HepG2 (cell line): ENCODE measurements around the gene RNASE12. TPM values are rescaled to one million over a fixed set of nuclear protein-coding genes. Genes with fewer than 3 reads are reported as not detected.

Experiments
- HCFC1 ChIP-seq: fragments of 150-350 bp; IDR thresholded peaks from 2 replicates; pipeline ENCODE4 v1.6.1; 2014; ENCODE audit warnings: low read depth, low read length
- KLF9 ChIP-seq: IDR thresholded peaks from 2 replicates; pipeline ENCODE4 v1.6.1; 2016; ENCODE audit warnings: low read depth
- ZNF260 ChIP-seq: sonication (generic); formaldehyde crosslinking; IDR thresholded peaks from 2 replicates; pipeline ENCODE4 v1.4.0; 2020; ENCODE audit warnings: missing genetic modification reagents, low read depth, mild to moderate bottlenecking, borderline replicate concordance
- ZNF672 ChIP-seq: sonication (generic); formaldehyde crosslinking; IDR thresholded peaks from 2 replicates; pipeline ENCODE4 v1.8.1; 2022; ENCODE audit warnings: missing genetic modification reagents
- ZNF678 ChIP-seq: sonication (generic); formaldehyde crosslinking; IDR thresholded peaks from 2 replicates; pipeline ENCODE4 v1.4.0; 2020; ENCODE audit warnings: mild to moderate bottlenecking, missing genetic modification reagents
- ZNF782 ChIP-seq: sonication (generic); formaldehyde crosslinking; IDR thresholded peaks from 2 replicates; pipeline ENCODE4 v1.4.0; 2020; ENCODE audit warnings: missing genetic modification reagents, mild to moderate bottlenecking, borderline replicate concordance
- polyA plus RNA-seq, 8 experiments: library from polyadenylated mRNA; depleted of rRNA in 3 of 8; stranded (reverse) in 7 of 8; unstranded in 1 of 8; fragments of >200 nt; fragmentation: Illumina TruSeq in 4 of 8; extraction: Trizol in 4 of 8; gene quantifications; 2 replicates each; pipeline versions ENCODE4 v1.2.1 to v1.2.3, GENCODE V29; 2011 to 2016; ENCODE audit warnings: low read depth in 4 of 8, missing spikeins in 1 of 8, mixed read lengths in 1 of 8; ENCODE audit not compliant: insufficient read depth in 1 of 8
- total RNA-seq, 5 experiments: library from RNA; depleted of rRNA; stranded (reverse); fragments of >200 nt; fragmentation: Illumina TruSeq; extraction: Trizol; gene quantifications; 2 replicates each; pipeline ENCODE4 v1.2.3, GENCODE V29; 2016; ENCODE audit warnings: low read depth in 1 of 5
- TF ChIP-seq, protein P1 (sequence below): sonication (generic); formaldehyde crosslinking; IDR thresholded peaks from 2 replicates; pipeline ENCODE4 v1.4.0; 2020; ENCODE audit warnings: mild to moderate bottlenecking, low read depth, missing genetic modification reagents
- TF ChIP-seq, protein P2 (sequence below): sonication (generic); formaldehyde crosslinking; IDR thresholded peaks from 2 replicates; pipeline ENCODE4 v1.4.0; 2020; ENCODE audit warnings: mild to moderate bottlenecking, missing genetic modification reagents
- TF ChIP-seq, protein P3 (sequence below): sonication (generic); formaldehyde crosslinking; IDR thresholded peaks from 2 replicates; pipeline ENCODE4 v1.5.0; 2020; ENCODE audit warnings: mild to moderate bottlenecking, missing genetic modification reagents, moderate library complexity
- TF ChIP-seq, protein P4 (sequence below): sonication (generic); formaldehyde crosslinking; IDR thresholded peaks from 2 replicates; pipeline ENCODE4 v1.4.0; 2020; ENCODE audit warnings: missing genetic modification reagents, mild to moderate bottlenecking, borderline replicate concordance
- TF ChIP-seq, protein P5 (sequence below): sonication (generic); formaldehyde crosslinking; IDR thresholded peaks from 2 replicates; pipeline ENCODE4 v1.5.1; 2020; ENCODE audit warnings: mild to moderate bottlenecking, missing genetic modification reagents, borderline replicate concordance

The RNASE12 gene
- total and polyA plus RNA-seq, 2 of the 13 experiments (the other 11 are each of a cell fraction or from before 2014, with no cell fraction given): not detected

DNA sequence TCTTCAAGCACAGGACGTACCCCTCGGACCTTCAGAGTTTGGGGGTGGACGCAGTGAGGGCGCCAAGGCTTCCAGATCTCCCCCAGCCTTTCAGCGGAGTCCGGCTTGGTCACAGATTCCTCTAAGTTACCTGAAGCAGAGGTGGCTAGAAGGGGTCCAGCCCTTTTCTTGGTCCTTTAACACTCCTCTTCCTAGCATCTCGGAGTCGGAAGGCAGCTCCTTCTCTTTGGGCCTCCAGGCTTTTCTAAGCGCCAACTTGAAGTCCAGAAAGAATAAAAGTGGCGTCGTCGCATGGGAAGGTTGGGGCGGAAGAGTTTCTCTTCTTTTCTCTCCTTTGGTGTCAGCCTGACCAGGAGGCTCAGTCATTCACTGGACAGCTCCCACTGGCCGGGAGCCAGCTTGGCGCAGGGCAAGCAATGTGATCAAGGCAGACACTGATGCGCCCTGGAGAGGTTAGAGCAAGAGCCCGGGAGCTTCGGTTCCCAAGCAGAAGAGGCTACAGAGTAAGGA, 40.8 kb upstream of the RNASE12 start (continued):
- TF ChIP-seq, protein P1, sequence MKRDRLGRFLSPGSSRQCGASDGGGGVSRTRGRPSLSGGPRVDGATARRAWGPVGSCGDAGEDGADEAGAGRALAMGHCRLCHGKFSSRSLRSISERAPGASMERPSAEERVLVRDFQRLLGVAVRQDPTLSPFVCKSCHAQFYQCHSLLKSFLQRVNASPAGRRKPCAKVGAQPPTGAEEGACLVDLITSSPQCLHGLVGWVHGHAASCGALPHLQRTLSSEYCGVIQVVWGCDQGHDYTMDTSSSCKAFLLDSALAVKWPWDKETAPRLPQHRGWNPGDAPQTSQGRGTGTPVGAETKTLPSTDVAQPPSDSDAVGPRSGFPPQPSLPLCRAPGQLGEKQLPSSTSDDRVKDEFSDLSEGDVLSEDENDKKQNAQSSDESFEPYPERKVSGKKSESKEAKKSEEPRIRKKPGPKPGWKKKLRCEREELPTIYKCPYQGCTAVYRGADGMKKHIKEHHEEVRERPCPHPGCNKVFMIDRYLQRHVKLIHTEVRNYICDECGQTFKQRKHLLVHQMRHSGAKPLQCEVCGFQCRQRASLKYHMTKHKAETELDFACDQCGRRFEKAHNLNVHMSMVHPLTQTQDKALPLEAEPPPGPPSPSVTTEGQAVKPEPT (CRISPR knock-in tag): no peak
- TF ChIP-seq, protein P2, sequence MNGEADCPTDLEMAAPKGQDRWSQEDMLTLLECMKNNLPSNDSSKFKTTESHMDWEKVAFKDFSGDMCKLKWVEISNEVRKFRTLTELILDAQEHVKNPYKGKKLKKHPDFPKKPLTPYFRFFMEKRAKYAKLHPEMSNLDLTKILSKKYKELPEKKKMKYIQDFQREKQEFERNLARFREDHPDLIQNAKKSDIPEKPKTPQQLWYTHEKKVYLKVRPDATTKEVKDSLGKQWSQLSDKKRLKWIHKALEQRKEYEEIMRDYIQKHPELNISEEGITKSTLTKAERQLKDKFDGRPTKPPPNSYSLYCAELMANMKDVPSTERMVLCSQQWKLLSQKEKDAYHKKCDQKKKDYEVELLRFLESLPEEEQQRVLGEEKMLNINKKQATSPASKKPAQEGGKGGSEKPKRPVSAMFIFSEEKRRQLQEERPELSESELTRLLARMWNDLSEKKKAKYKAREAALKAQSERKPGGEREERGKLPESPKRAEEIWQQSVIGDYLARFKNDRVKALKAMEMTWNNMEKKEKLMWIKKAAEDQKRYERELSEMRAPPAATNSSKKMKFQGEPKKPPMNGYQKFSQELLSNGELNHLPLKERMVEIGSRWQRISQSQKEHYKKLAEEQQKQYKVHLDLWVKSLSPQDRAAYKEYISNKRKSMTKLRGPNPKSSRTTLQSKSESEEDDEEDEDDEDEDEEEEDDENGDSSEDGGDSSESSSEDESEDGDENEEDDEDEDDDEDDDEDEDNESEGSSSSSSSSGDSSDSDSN (CRISPR knock-in tag): no peak
- TF ChIP-seq, protein P3, sequence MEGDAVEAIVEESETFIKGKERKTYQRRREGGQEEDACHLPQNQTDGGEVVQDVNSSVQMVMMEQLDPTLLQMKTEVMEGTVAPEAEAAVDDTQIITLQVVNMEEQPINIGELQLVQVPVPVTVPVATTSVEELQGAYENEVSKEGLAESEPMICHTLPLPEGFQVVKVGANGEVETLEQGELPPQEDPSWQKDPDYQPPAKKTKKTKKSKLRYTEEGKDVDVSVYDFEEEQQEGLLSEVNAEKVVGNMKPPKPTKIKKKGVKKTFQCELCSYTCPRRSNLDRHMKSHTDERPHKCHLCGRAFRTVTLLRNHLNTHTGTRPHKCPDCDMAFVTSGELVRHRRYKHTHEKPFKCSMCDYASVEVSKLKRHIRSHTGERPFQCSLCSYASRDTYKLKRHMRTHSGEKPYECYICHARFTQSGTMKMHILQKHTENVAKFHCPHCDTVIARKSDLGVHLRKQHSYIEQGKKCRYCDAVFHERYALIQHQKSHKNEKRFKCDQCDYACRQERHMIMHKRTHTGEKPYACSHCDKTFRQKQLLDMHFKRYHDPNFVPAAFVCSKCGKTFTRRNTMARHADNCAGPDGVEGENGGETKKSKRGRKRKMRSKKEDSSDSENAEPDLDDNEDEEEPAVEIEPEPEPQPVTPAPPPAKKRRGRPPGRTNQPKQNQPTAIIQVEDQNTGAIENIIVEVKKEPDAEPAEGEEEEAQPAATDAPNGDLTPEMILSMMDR (CRISPR knock-in tag): 0 out of 2 replicates have a peak, but pooled peaks have one; percentile 9
- no peak for TF ChIP-seq KLF9 (CRISPR knock-in tag)
- no peak for TF ChIP-seq ZNF672 (CRISPR knock-in tag)
- no peak for TF ChIP-seq ZNF678 (CRISPR knock-in tag)
- no peak for TF ChIP-seq ZNF782
- TF ChIP-seq, protein P4, sequence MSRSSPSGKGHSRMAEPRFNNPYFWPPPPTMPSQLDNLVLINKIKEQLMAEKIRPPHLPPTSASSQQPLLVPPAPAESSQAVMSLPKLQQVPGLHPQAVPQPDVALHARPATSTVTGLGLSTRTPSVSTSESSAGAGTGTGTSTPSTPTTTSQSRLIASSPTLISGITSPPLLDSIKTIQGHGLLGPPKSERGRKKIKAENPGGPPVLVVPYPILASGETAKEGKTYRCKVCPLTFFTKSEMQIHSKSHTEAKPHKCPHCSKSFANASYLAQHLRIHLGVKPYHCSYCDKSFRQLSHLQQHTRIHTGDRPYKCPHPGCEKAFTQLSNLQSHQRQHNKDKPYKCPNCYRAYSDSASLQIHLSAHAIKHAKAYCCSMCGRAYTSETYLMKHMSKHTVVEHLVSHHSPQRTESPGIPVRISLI (CRISPR knock-in tag): no peak
- TF ChIP-seq, protein P5, sequence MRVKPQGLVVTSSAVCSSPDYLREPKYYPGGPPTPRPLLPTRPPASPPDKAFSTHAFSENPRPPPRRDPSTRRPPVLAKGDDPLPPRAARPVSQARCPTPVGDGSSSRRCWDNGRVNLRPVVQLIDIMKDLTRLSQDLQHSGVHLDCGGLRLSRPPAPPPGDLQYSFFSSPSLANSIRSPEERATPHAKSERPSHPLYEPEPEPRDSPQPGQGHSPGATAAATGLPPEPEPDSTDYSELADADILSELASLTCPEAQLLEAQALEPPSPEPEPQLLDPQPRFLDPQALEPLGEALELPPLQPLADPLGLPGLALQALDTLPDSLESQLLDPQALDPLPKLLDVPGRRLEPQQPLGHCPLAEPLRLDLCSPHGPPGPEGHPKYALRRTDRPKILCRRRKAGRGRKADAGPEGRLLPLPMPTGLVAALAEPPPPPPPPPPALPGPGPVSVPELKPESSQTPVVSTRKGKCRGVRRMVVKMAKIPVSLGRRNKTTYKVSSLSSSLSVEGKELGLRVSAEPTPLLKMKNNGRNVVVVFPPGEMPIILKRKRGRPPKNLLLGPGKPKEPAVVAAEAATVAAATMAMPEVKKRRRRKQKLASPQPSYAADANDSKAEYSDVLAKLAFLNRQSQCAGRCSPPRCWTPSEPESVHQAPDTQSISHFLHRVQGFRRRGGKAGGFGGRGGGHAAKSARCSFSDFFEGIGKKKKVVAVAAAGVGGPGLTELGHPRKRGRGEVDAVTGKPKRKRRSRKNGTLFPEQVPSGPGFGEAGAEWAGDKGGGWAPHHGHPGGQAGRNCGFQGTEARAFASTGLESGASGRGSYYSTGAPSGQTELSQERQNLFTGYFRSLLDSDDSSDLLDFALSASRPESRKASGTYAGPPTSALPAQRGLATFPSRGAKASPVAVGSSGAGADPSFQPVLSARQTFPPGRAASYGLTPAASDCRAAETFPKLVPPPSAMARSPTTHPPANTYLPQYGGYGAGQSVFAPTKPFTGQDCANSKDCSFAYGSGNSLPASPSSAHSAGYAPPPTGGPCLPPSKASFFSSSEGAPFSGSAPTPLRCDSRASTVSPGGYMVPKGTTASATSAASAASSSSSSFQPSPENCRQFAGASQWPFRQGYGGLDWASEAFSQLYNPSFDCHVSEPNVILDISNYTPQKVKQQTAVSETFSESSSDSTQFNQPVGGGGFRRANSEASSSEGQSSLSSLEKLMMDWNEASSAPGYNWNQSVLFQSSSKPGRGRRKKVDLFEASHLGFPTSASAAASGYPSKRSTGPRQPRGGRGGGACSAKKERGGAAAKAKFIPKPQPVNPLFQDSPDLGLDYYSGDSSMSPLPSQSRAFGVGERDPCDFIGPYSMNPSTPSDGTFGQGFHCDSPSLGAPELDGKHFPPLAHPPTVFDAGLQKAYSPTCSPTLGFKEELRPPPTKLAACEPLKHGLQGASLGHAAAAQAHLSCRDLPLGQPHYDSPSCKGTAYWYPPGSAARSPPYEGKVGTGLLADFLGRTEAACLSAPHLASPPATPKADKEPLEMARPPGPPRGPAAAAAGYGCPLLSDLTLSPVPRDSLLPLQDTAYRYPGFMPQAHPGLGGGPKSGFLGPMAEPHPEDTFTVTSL (CRISPR knock-in tag): no peak
- TF ChIP-seq HCFC1: no peak
- TF ChIP-seq ZNF260: no peak
